Astrocyte (in vitro differentiated cells and primary cell): ENCODE data around the gene PCNT.

ENCODE experiments used
- CTCF ChIP-seq: IDR thresholded peaks from 2 replicates; pipeline ENCODE4 v1.5.1; 2011; ENCODE audit warnings: low read depth, mild to moderate bottlenecking, inconsistent platforms, low read length, moderate library complexity; ENCODE audit not compliant: insufficient read depth
- EZH2 ChIP-seq: IDR thresholded peaks from 2 replicates; pipeline ENCODE4 v1.6.1; 2012; ENCODE audit warnings: mild to moderate bottlenecking, low read length, inconsistent platforms; ENCODE audit not compliant: insufficient read depth

GRCh38 chr21:46355161-46356004 lies 31.4 kb downstream of the PCNT start:
- TF ChIP-seq CTCF (no peak), EZH2 (no peak)
